Measurements from ENCODE around the gene ZNF385A. TPM values are rescaled to one million over a fixed set of nuclear protein-coding genes. Genes with fewer than 3 reads are reported as not detected.

Gene ZNF385A
- total and polyA plus RNA-seq, 2 of the 4 experiments (the other 2 are of a cell fraction) = 0.36 to 2.5 TPM

- peaks cover 16% of the 10 kb centered on the region for H3K4me1 ChIP-seq (ENCODE audit: control insufficient read depth, insufficient read depth, low read length)
- H2BK20ac ChIP-seq (ENCODE audit: low read depth, low read length) = no peak overlapping the region; the same call in 1 of the 2 replicates
- no TSS peak for BruUV-seq (replicated peaks)
- H2BK15ac ChIP-seq (ENCODE audit: low read depth, low read length) = 0 out of 3 replicates have a peak overlapping the region, but pooled peaks have one; percentile 81
- no peak overlapping the region for H4K5ac ChIP-seq (ENCODE audit: low read depth, low read length)
- H3K4me3 ChIP-seq (ENCODE audit: insufficient read depth, low read depth, low read length) = no peak overlapping the region
- no peak overlapping the region for H3K23ac ChIP-seq (ENCODE audit: low read depth, low read length)
- no peak overlapping the region for H2AK9ac ChIP-seq (replicated peaks; ENCODE audit: low read depth, low read length, poor library complexity)
- H4K91ac ChIP-seq (ENCODE audit: insufficient read depth, low read depth, low read length) = no peak overlapping the region
- H2AK5ac ChIP-seq (ENCODE audit: low read depth, low read length) = peak overlapping the region; percentile 37; the same call in 1 of the 2 replicates
- no peak overlapping the region for H2BK120ac ChIP-seq (ENCODE audit: low read depth, low read length)
- no peaks in the 10 kb centered on the region for H3K9me3 ChIP-seq (ENCODE audit: control insufficient read depth, insufficient read depth, low read length)
- H3K14ac ChIP-seq (replicated peaks; ENCODE audit: low read depth, low read length) = no peak overlapping the region
- no peak overlapping the region for H2BK5ac ChIP-seq (ENCODE audit: low read depth, low read length, poor library complexity, severe bottlenecking)
- CTCF ChIA-PET = interaction anchor here (1.2 kb wide), 1 partner anchor 47 kb away, joined by 4 read pairs; no protein-coding TSS in a partner anchor
- POLR2A ChIA-PET (ENCODE audit: unreplicated experiment) = no interaction called here
- no peak overlapping the region for H3K18ac ChIP-seq (ENCODE audit: low read depth, low read length)
- H3K27me3 ChIP-seq (ENCODE audit: control insufficient read depth, insufficient read depth, low read length) = no peaks in the 10 kb centered on the region
- no CpG with 5 or more reads among the region's 3 CpGs for WGBS, 2 experiments (ENCODE audit: extremely low coverage in 2 of 2, insufficient read length in 1 of 2)
- no peak overlapping the region for H3K4ac ChIP-seq (ENCODE audit: low read depth, low read length)
- no peak overlapping the region for H2AFZ ChIP-seq (replicated peaks; ENCODE audit: low read length, poor library complexity)
- H3K36me3 ChIP-seq (ENCODE audit: control insufficient read depth, insufficient read depth, low read length) = no peaks in the 10 kb centered on the region
- H3K79me1 ChIP-seq (ENCODE audit: low read depth in 1 of 2, low read length in 2 of 2) = peaks cover 4 to 10% of the 10 kb centered on the region in 2 experiments; a peak in 2 of 4 replicates
- DNase-seq (no peak), ATAC-seq (ENCODE audit: low read depth) (no peak)
- H3K9ac ChIP-seq (ENCODE audit: low read depth, low read length) = no peak overlapping the region
- TF ChIP-seq MXI1 (IDR thresholded peaks at IDR 0.05; ENCODE audit: borderline replicate concordance, low read depth, low read length) (no peak), USF2 (IDR thresholded peaks at IDR 0.05; ENCODE audit: low read depth, low read length) (no peak), MAFK (IDR thresholded peaks at IDR 0.05; ENCODE audit: low read depth, low read length) (no peak), RAD21 (IDR thresholded peaks at IDR 0.05; ENCODE audit: low read length) (no peak), POLR2A (IDR thresholded peaks at IDR 0.05; ENCODE audit: low read depth, low read length) (no peak), RFX5 (IDR thresholded peaks at IDR 0.05; ENCODE audit: low read depth, low read length) (no peak), BHLHE40 (IDR thresholded peaks at IDR 0.05; ENCODE audit: low read depth, low read length) (no peak), RCOR1 (IDR thresholded peaks at IDR 0.05; ENCODE audit: insufficient replicate concordance, low read length) (no peak), ELK1 (IDR thresholded peaks at IDR 0.05; ENCODE audit: borderline replicate concordance, low read depth, low read length) (no peak), CTCF (conservative IDR thresholded peaks at IDR 0.05; ENCODE audit: low read depth, low read length) (no peak)
- in situ Hi-C loops (cut with MboI; ENCODE audit: low sequenced_read_pairs) = no loop called here
- dilution Hi-C loops (cut with HindIII; ENCODE audit: low sequenced_read_pairs, unreplicated experiment) = no loop called here
- H3K9me1 ChIP-seq (ENCODE audit: insufficient read depth, low read length) = peaks cover 26% of the 10 kb centered on the region
- intact Hi-C loops (cut with micrococcal nuclease) = no loop called here
- no peak overlapping the region for H3K4me2 ChIP-seq (ENCODE audit: low read depth, low read length)
- H4K20me1 ChIP-seq (ENCODE audit: insufficient read depth, low read length) = no peaks in the 10 kb centered on the region
- no peak overlapping the region for H4K8ac ChIP-seq (ENCODE audit: low read depth in 2 of 2, low read length in 2 of 2)
- no peak overlapping the region for H3K27ac ChIP-seq (ENCODE audit: insufficient read depth, low read length)
- H3K56ac ChIP-seq (ENCODE audit: extremely low read depth, insufficient read depth, low read length) = no peak overlapping the region
Measured at GRCh38 chr12:54426690-54427089, 42.2 kb upstream of the ZNF385A start.
